H1 (cell line): ENCODE measurements around the gene ADAM12.

ENCODE experiments used
- CHD2 ChIP-seq: IDR thresholded peaks from 2 replicates; pipeline ENCODE4 v1.6.1; 2012; ENCODE audit warnings: low read length, improper control_type of control experiment
- CREB1 ChIP-seq: IDR thresholded peaks from 2 replicates; pipeline ENCODE4 v1.6.1; 2012; ENCODE audit warnings: inconsistent platforms
- CTCF ChIP-seq, 3 experiments: IDR thresholded peaks; 1 replicate in 2 of 3; 2 replicates in 1 of 3; pipeline versions ENCODE4 v1.5.1 to v1.6.1; 2011; ENCODE audit warnings: low read length in 3 of 3, mild to moderate bottlenecking in 3 of 3, inconsistent platforms in 2 of 3, low read depth in 1 of 3, moderate library complexity in 1 of 3; ENCODE audit not compliant: insufficient read depth in 1 of 3; ENCODE audit errors: control extremely low read depth in 1 of 3
- EGR1 ChIP-seq: IDR thresholded peaks from 2 replicates; pipeline ENCODE4 v1.6.1; 2011; ENCODE audit warnings: low read depth, low read length, borderline replicate concordance
- EZH2 ChIP-seq: fragments of 200-600 bp; sonication (generic); IDR thresholded peaks from 2 replicates; pipeline ENCODE4 v1.7.1; 2012; ENCODE audit warnings: low read depth, mild to moderate bottlenecking, moderate library complexity, low read length, inconsistent platforms; ENCODE audit not compliant: severe bottlenecking
- GABPA ChIP-seq: IDR thresholded peaks from 2 replicates; pipeline ENCODE4 v1.6.1; 2011; ENCODE audit warnings: mild to moderate bottlenecking, low read length, moderate library complexity, borderline replicate concordance; ENCODE audit not compliant: insufficient read depth
- POLR2A ChIP-seq, 2 experiments: IDR thresholded peaks; 1 replicate in 1 of 2; 2 replicates in 1 of 2; pipeline ENCODE4 v1.6.1; 2011; ENCODE audit warnings: low read depth in 2 of 2, low read length in 2 of 2, mild to moderate bottlenecking in 2 of 2; ENCODE audit errors: control extremely low read depth in 1 of 2
- POLR2AphosphoS5 ChIP-seq: IDR thresholded peaks from 2 replicates; pipeline ENCODE4 v1.6.1; 2011; ENCODE audit warnings: low read depth, low read length
- RAD21 ChIP-seq, 2 experiments: IDR thresholded peaks in 1 of 2; conservative IDR thresholded peaks in 1 of 2; 2 replicates each; pipeline ENCODE4 v1.6.1; 2011; ENCODE audit warnings: low read depth in 2 of 2, low read length in 2 of 2, improper control_type of control experiment in 1 of 2, inconsistent platforms in 1 of 2, mild to moderate bottlenecking in 1 of 2, moderate library complexity in 1 of 2
- RFX5 ChIP-seq: IDR thresholded peaks from 2 replicates; pipeline ENCODE4 v1.6.1; 2011; ENCODE audit warnings: low read depth, low read length, improper control_type of control experiment, borderline replicate concordance
- SIRT6 ChIP-seq: IDR thresholded peaks from one replicate; pipeline ENCODE4 v1.7.1; 2012; ENCODE audit warnings: low read length, inconsistent platforms
- SIX5 ChIP-seq: IDR thresholded peaks from 2 replicates; pipeline ENCODE4 v1.6.1; 2011; ENCODE audit warnings: mild to moderate bottlenecking, low read depth, low read length
- USF2 ChIP-seq: IDR thresholded peaks from 2 replicates; pipeline ENCODE4 v1.6.1; 2011; ENCODE audit warnings: low read length, improper control_type of control experiment
- TF ChIP-seq, protein P1 (sequence below): IDR thresholded peaks from 2 replicates; pipeline ENCODE4 v1.6.1; 2012; ENCODE audit warnings: inconsistent platforms

GRCh38 chr10:126160971-126161630 is 227.2 kb downstream of the ADAM12 start:
- TF ChIP-seq CTCF (IDR thresholded peaks at IDR 0.05; ENCODE audit: control extremely low read depth in 1 of 3, insufficient read depth in 1 of 3, low read depth in 1 of 3, low read length in 3 of 3) (peak; percentile 49 to 73 (median 72)), RAD21 (IDR thresholded peaks at IDR 0.05 in 1 of 2, conservative IDR thresholded peaks at IDR 0.05 in 1 of 2; ENCODE audit: low read depth in 2 of 2, low read length in 2 of 2) (peak; percentile 81 to 90), CHD2 (no peak), EZH2 (no peak), SIRT6 (no peak), USF2 (no peak), EGR1 (no peak), POLR2AphosphoS5 (no peak), CREB1 (no peak), GABPA (no peak), RFX5 (no peak), POLR2A (IDR thresholded peaks at IDR 0.05; ENCODE audit: control extremely low read depth in 1 of 2, low read depth in 2 of 2, low read length in 2 of 2) (no peak), SIX5 (no peak)
- TF ChIP-seq, protein P1, sequence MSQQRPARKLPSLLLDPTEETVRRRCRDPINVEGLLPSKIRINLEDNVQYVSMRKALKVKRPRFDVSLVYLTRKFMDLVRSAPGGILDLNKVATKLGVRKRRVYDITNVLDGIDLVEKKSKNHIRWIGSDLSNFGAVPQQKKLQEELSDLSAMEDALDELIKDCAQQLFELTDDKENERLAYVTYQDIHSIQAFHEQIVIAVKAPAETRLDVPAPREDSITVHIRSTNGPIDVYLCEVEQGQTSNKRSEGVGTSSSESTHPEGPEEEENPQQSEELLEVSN, result no peak
